SU-DHL-6 (cell line): Measurements from ENCODE around the gene RAP1B.

Source experiments
- EZH2phosphoT487 ChIP-seq: fragments of 200-600 bp; sonication (generic), shearing (Covaris generic); conservative IDR thresholded peaks from 2 replicates; pipeline ENCODE4 v1.6.1; 2018; ENCODE audit warnings: mild to moderate bottlenecking, antibody characterized with exemption, low read length, moderate library complexity, mixed read lengths
- TF ChIP-seq, protein P1 (sequence below): fragments of 200-600 bp; sonication (generic); IDR thresholded peaks from one replicate; pipeline ENCODE4 v1.5.1; 2017; ENCODE audit warnings: antibody characterized with exemption, mild to moderate bottlenecking, low read length, moderate library complexity; ENCODE audit not compliant: insufficient read depth, poor library complexity, severe bottlenecking

DNA sequence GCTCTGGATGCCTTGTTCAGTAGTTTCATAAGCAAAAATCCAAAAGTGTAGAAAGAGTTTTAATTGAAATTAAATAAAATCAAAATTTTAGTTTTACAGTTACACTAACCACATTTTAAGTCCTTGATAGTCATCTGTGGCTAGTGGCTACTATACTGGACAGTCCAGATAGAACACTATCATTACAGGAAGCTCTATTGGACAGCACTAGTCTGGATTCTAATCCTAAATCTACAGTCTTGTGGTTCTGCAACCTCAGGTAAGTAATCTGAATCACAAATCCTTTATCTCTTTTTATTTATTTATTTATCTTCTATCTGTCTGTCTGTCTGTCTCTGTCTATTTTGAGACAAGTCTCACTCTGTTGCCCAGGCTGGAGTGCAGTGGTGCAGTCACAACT is 18.0 kb downstream of the RAP1B start:
- no peak for TF ChIP-seq EZH2phosphoT487
- TF ChIP-seq, protein P1, sequence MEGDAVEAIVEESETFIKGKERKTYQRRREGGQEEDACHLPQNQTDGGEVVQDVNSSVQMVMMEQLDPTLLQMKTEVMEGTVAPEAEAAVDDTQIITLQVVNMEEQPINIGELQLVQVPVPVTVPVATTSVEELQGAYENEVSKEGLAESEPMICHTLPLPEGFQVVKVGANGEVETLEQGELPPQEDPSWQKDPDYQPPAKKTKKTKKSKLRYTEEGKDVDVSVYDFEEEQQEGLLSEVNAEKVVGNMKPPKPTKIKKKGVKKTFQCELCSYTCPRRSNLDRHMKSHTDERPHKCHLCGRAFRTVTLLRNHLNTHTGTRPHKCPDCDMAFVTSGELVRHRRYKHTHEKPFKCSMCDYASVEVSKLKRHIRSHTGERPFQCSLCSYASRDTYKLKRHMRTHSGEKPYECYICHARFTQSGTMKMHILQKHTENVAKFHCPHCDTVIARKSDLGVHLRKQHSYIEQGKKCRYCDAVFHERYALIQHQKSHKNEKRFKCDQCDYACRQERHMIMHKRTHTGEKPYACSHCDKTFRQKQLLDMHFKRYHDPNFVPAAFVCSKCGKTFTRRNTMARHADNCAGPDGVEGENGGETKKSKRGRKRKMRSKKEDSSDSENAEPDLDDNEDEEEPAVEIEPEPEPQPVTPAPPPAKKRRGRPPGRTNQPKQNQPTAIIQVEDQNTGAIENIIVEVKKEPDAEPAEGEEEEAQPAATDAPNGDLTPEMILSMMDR: no peak
